MM.1S (cell line): ENCODE measurements around the gene SOX10.

Experiments used
- DNase-seq: peaks from one replicate; pipeline ENCODE4 v3.0.0-alpha.2; 2015
- H2AFZ ChIP-seq: fragments of 300-600 bp; sonication (generic); 2 replicates; pipeline ENCODE4 v1.6.0; 2016; ENCODE audit warnings: antibody characterized with exemption, low read length
- H3F3A ChIP-seq: fragments of 300-600 bp; sonication (generic); 2 replicates; pipeline ENCODE4 v1.6.1; 2016; ENCODE audit warnings: mild to moderate bottlenecking, antibody characterized with exemption, low read length, moderate library complexity, mixed read lengths; ENCODE audit not compliant: insufficient read depth
- H3K27ac ChIP-seq: fragments of 300-600 bp; sonication (generic); 2 replicates; pipeline ENCODE4 v1.5.1; 2016; ENCODE audit warnings: mild to moderate bottlenecking, low read length
- H3K27me3 ChIP-seq: fragments of 300-600 bp; sonication (generic); replicated peaks from 2 replicates; pipeline ENCODE4 v1.6.0; 2016; ENCODE audit warnings: low read length; ENCODE audit not compliant: insufficient read depth
- H3K36me3 ChIP-seq: fragments of 300-600 bp; sonication (generic); replicated peaks from 2 replicates; pipeline ENCODE4 v1.6.1; 2016; ENCODE audit warnings: mild to moderate bottlenecking, low read length, mixed read lengths; ENCODE audit not compliant: insufficient read depth
- H3K4me1 ChIP-seq: fragments of 300-600 bp; sonication (generic); 2 replicates; pipeline ENCODE4 v1.6.1; 2016; ENCODE audit warnings: low read length, mixed read lengths
- H3K4me2 ChIP-seq: fragments of 300-600 bp; sonication (generic); 2 replicates; pipeline ENCODE4 v1.6.0; 2016; ENCODE audit warnings: low read depth, low read length
- H3K4me3 ChIP-seq: fragments of 300-600 bp; sonication (generic); 2 replicates; pipeline ENCODE4 v1.5.1; 2016; ENCODE audit warnings: low read length, mixed read lengths
- H3K79me2 ChIP-seq: fragments of 300-600 bp; sonication (generic); 2 replicates; pipeline ENCODE4 v1.6.1; 2016; ENCODE audit warnings: mixed run types, low read length, mixed read lengths
- H3K9ac ChIP-seq: fragments of 300-600 bp; sonication (generic); 2 replicates; pipeline ENCODE4 v1.6.1; 2016; ENCODE audit warnings: low read length, mixed read lengths
- H3K9me2 ChIP-seq: fragments of 300-600 bp; sonication (generic); replicated peaks from 2 replicates; pipeline ENCODE4 v1.6.1; 2016; ENCODE audit warnings: mild to moderate bottlenecking, low read length, mixed read lengths; ENCODE audit not compliant: insufficient read depth
- H3K9me3 ChIP-seq: fragments of 300-600 bp; sonication (generic); replicated peaks from 2 replicates; pipeline ENCODE4 v1.6.1; 2016; ENCODE audit warnings: mild to moderate bottlenecking, low read length, mixed read lengths; ENCODE audit not compliant: insufficient read depth
- H4K20me1 ChIP-seq: fragments of 300-600 bp; sonication (generic); 2 replicates; pipeline ENCODE4 v1.6.1; 2016; ENCODE audit warnings: mild to moderate bottlenecking, low read length, moderate library complexity, mixed read lengths; ENCODE audit not compliant: insufficient read depth
- CTCF ChIP-seq: fragments of 300-600 bp; sonication (generic); IDR thresholded peaks from 2 replicates; pipeline ENCODE4 v1.5.1; 2016; ENCODE audit warnings: antibody characterized with exemption, low read length, mixed read lengths
- EZH2 ChIP-seq: fragments of 300-600 bp; sonication (generic); optimal IDR thresholded peaks from 2 replicates; pipeline ENCODE3; 2017; ENCODE audit warnings: low read depth, mild to moderate bottlenecking, antibody characterized with exemption, low read length, mixed read lengths
- EZH2phosphoT487 ChIP-seq: fragments of 300-600 bp; sonication (generic); IDR thresholded peaks from 2 replicates; pipeline ENCODE4 v1.6.1; 2018; ENCODE audit warnings: antibody characterized with exemption, low read length

The SOX10 gene

GRCh38 chr22:37991731-37992442 lies 7.5 kb upstream of the SOX10 start:
- Histone ChIP-seq H3K4me2 (no peak overlapping the region), H3F3A (no peaks in the 10 kb centered on the region), H2AFZ (no peak overlapping the region), H4K20me1 (no peaks in the 10 kb centered on the region), H3K9me3 (no peaks in the 10 kb centered on the region), H3K79me2 (no peaks in the 10 kb centered on the region), H3K27me3 (no peaks in the 10 kb centered on the region), H3K9ac (no peak overlapping the region), H3K4me1 (no peaks in the 10 kb centered on the region), H3K4me3 (no peak overlapping the region), H3K36me3 (no peaks in the 10 kb centered on the region), H3K9me2 (no peaks in the 10 kb centered on the region), H3K27ac (no peak overlapping the region)
- TF ChIP-seq CTCF (no peak), EZH2phosphoT487 (no peak), EZH2 (no peak)
- no peak for DNase-seq

GRCh38 chr22:37990862-37991261 lies 6.5 kb upstream of the SOX10 start:
- H3K4me1 ChIP-seq, result no peaks in the 10 kb centered on the region
- H3K9me2 ChIP-seq, result no peaks in the 10 kb centered on the region
- no peaks in the 10 kb centered on the region for H3K9me3 ChIP-seq
- no peak overlapping the region for H3K27ac ChIP-seq
- H3K27me3 ChIP-seq, result no peaks in the 10 kb centered on the region
- no peak for DNase-seq
- no peak overlapping the region for H3K4me2 ChIP-seq
- TF ChIP-seq CTCF, result no peak
- no peak for TF ChIP-seq EZH2
- H2AFZ ChIP-seq, result no peak overlapping the region
- H3K79me2 ChIP-seq, result no peaks in the 10 kb centered on the region
- no peaks in the 10 kb centered on the region for H4K20me1 ChIP-seq
- H3F3A ChIP-seq, result no peaks in the 10 kb centered on the region
- no peak overlapping the region for H3K4me3 ChIP-seq
- H3K9ac ChIP-seq, result no peak overlapping the region
- H3K36me3 ChIP-seq, result no peaks in the 10 kb centered on the region

- Histone ChIP-seq H3K9me3 (no peaks in the 10 kb centered on the region), H3K4me1 (no peaks in the 10 kb centered on the region)
Measured at GRCh38 chr22:37990301-37990700, 5.9 kb upstream of the SOX10 start.

More at GRCh38 chr22:37990301-37990700, 5.9 kb upstream of the SOX10 start:
- H3K36me3 ChIP-seq, result no peaks in the 10 kb centered on the region
- H3K9me2 ChIP-seq, result no peaks in the 10 kb centered on the region
- no peak overlapping the region for H3K27ac ChIP-seq
- no peaks in the 10 kb centered on the region for H3K27me3 ChIP-seq
- H3K4me3 ChIP-seq, result no peak overlapping the region
- no peaks in the 10 kb centered on the region for H3F3A ChIP-seq
- H3K79me2 ChIP-seq, result no peaks in the 10 kb centered on the region
- H2AFZ ChIP-seq, result no peak overlapping the region
- no peak overlapping the region for H3K4me2 ChIP-seq
- DNase-seq, result no peak
- no peak overlapping the region for H3K9ac ChIP-seq
- TF ChIP-seq EZH2phosphoT487 (no peak), EZH2 (no peak), CTCF (no peak)
- H4K20me1 ChIP-seq, result no peaks in the 10 kb centered on the region
